Type B pancreatic cell (in vitro differentiated cells): ENCODE data around the gene RFX4. TPM values are rescaled to one million over a fixed set of nuclear protein-coding genes. Genes with fewer than 3 reads are reported as not detected.

Experiments used
- DNase-seq: peaks from one replicate; pipeline ENCODE4 v3.0.0; 2021; ENCODE audit warnings: mixed read lengths; ENCODE audit not compliant: unreplicated experiment; ENCODE audit errors: extremely low spot score
- H3K27ac Mint-ChIP-seq: 2 replicates; pipeline ENCODE4 v1.8.0; 2021; ENCODE audit warnings: mild to moderate bottlenecking, mixed read lengths
- H3K27me3 Mint-ChIP-seq: 2 replicates; pipeline ENCODE4 v1.8.0; 2021; ENCODE audit warnings: mixed read lengths
- H3K36me3 Mint-ChIP-seq: 2 replicates; pipeline ENCODE4 v1.8.0; 2021; ENCODE audit warnings: mixed read lengths
- H3K4me1 Mint-ChIP-seq: one replicate; pipeline ENCODE4 v1.8.0; 2021; ENCODE audit warnings: mixed read lengths; ENCODE audit not compliant: unreplicated experiment
- H3K4me3 Mint-ChIP-seq: 2 replicates; pipeline ENCODE4 v1.8.0; 2021; ENCODE audit warnings: mild to moderate bottlenecking, mixed read lengths
- H3K9me3 Mint-ChIP-seq: 2 replicates; pipeline ENCODE4 v1.8.0; 2021; ENCODE audit warnings: mixed read lengths
- CTCF ChIP-seq: fragments of 200-600 bp; sonication (generic); conservative IDR thresholded peaks from 2 replicates; pipeline ENCODE4 v1.5.0; 2021; ENCODE audit warnings: antibody characterized with exemption, mild to moderate bottlenecking
- total RNA-seq: library from RNA; stranded (reverse); gene quantifications from 2 replicates; pipeline ENCODE4 v1.2.1, GENCODE V29; 2021; ENCODE audit warnings: low replicate concordance

RFX4 gene
- total RNA-seq, 1 donor from 2014 or later: 25.4 TPM

- Mint-ChIP-seq H3K4me3 (no peak overlapping the region), H3K36me3 (no peaks in the 10 kb centered on the region), H3K9me3 (no peaks in the 10 kb centered on the region), H3K4me1 (peaks cover 23% of the 10 kb centered on the region), H3K27me3 (peaks cover 26% of the 10 kb centered on the region), H3K27ac (no peak overlapping the region)
- DNase-seq: no peak
- no peak for TF ChIP-seq CTCF
These were observed 93.0 kb downstream of the RFX4 start for GRCh38 chr12:106675651-106676435.

- Mint-ChIP-seq H3K27me3 (peaks cover 10% of the 10 kb centered on the region), H3K27ac (no peak overlapping the region), H3K4me1 (no peaks in the 10 kb centered on the region), H3K36me3 (no peaks in the 10 kb centered on the region), H3K4me3 (no peak overlapping the region), H3K9me3 (no peaks in the 10 kb centered on the region)
- no peak for TF ChIP-seq CTCF
- no peak for DNase-seq
These were observed 96.8 kb downstream of the RFX4 start for GRCh38 chr12:106679574-106679973.

- no peaks in the 10 kb centered on the region for H3K9me3 Mint-ChIP-seq
- H3K27me3 Mint-ChIP-seq: peaks cover 6% of the 10 kb centered on the region
- no peak overlapping the region for H3K27ac Mint-ChIP-seq
- no peak for DNase-seq
- no peaks in the 10 kb centered on the region for H3K36me3 Mint-ChIP-seq
- no peak overlapping the region for H3K4me3 Mint-ChIP-seq
- TF ChIP-seq CTCF: no peak
- H3K4me1 Mint-ChIP-seq: no peaks in the 10 kb centered on the region
These were observed 97.5 kb downstream of the RFX4 start for GRCh38 chr12:106680280-106680679.

GRCh38 chr12:106681210-106681609 lies 98.4 kb downstream of the RFX4 start:
- no peak for DNase-seq
- H3K36me3 Mint-ChIP-seq: no peaks in the 10 kb centered on the region
- TF ChIP-seq CTCF: no peak
- H3K27me3 Mint-ChIP-seq: no peaks in the 10 kb centered on the region
- no peak overlapping the region for H3K4me3 Mint-ChIP-seq
- no peaks in the 10 kb centered on the region for H3K4me1 Mint-ChIP-seq
- H3K9me3 Mint-ChIP-seq: no peaks in the 10 kb centered on the region
- H3K27ac Mint-ChIP-seq: no peak overlapping the region

- H3K4me1 Mint-ChIP-seq: no peaks in the 10 kb centered on the region
- no peak for TF ChIP-seq CTCF
- H3K36me3 Mint-ChIP-seq: no peaks in the 10 kb centered on the region
- H3K4me3 Mint-ChIP-seq: no peak overlapping the region
- H3K27ac Mint-ChIP-seq: no peak overlapping the region
- H3K27me3 Mint-ChIP-seq: no peaks in the 10 kb centered on the region
- no peaks in the 10 kb centered on the region for H3K9me3 Mint-ChIP-seq
- no peak for DNase-seq
These were observed 99.9 kb downstream of the RFX4 start for GRCh38 chr12:106682594-106683234.
